HepG2 (cell line): ENCODE data around the gene HSPE1. TPM values are rescaled to one million over a fixed set of nuclear protein-coding genes. Genes with fewer than 3 reads are reported as not detected.

Experiments used
- ATF4 ChIP-seq, 2 experiments: fragments of 450-650 bp in 1 of 2; sonication (generic) in 1 of 2; formaldehyde crosslinking; IDR thresholded peaks; 2 replicates each; pipeline versions ENCODE4 v1.5.0 to v1.8.0; 2020 to 2022; ENCODE audit warnings: mild to moderate bottlenecking in 1 of 2, missing genetic modification reagents in 1 of 2
- CHD4 ChIP-seq: fragments of 200-600 bp; sonication (generic); IDR thresholded peaks from 2 replicates; pipeline ENCODE4 v1.7.0; 2017; ENCODE audit warnings: mild to moderate bottlenecking, low read length, borderline replicate concordance
- ELF4 ChIP-seq: sonication (generic); formaldehyde crosslinking; IDR thresholded peaks from 2 replicates; pipeline ENCODE4 v1.5.0; 2020; ENCODE audit warnings: missing genetic modification reagents, mild to moderate bottlenecking, moderate library complexity, borderline replicate concordance
- FOXP1 ChIP-seq, 2 experiments: fragments of 450-650 bp in 1 of 2; IDR thresholded peaks; 2 replicates each; pipeline ENCODE4 v1.6.1; 2017 to 2018; ENCODE audit warnings: antibody characterized with exemption in 1 of 2
- NCOA2 ChIP-seq: sonication (generic); formaldehyde crosslinking; IDR thresholded peaks from 2 replicates; pipeline ENCODE4 v1.8.0; 2022; ENCODE audit warnings: inconsistent platforms
- RNF2 ChIP-seq: fragments of 450-650 bp; conservative IDR thresholded peaks from 2 replicates; pipeline ENCODE4 v1.6.1; 2016; ENCODE audit warnings: low read depth
- SRY ChIP-seq: sonication (generic); formaldehyde crosslinking; IDR thresholded peaks from 2 replicates; pipeline ENCODE4 v1.8.0; 2022; ENCODE audit warnings: mild to moderate bottlenecking, missing genetic modification reagents
- ZBED4 ChIP-seq: sonication (generic); formaldehyde crosslinking; IDR thresholded peaks from 2 replicates; pipeline ENCODE4 v1.4.0; 2020; ENCODE audit warnings: missing genetic modification reagents, borderline replicate concordance
- ZFAT ChIP-seq: sonication (generic); formaldehyde crosslinking; conservative IDR thresholded peaks from 2 replicates; pipeline ENCODE4 v1.8.1; 2023; ENCODE audit warnings: missing genetic modification reagents, inconsistent platforms
- ZNF12 ChIP-seq: sonication (generic); formaldehyde crosslinking; IDR thresholded peaks from 2 replicates; pipeline ENCODE4 v1.5.0; 2020; ENCODE audit warnings: missing genetic modification reagents
- ZNF142 ChIP-seq: sonication (generic); formaldehyde crosslinking; IDR thresholded peaks from 2 replicates; pipeline ENCODE4 v1.4.0; 2020; ENCODE audit warnings: missing genetic modification reagents
- ZNF710 ChIP-seq: sonication (generic); formaldehyde crosslinking; IDR thresholded peaks from 2 replicates; pipeline ENCODE4 v1.5.0; 2020; ENCODE audit warnings: mild to moderate bottlenecking, missing genetic modification reagents, borderline replicate concordance
- ZNF816 ChIP-seq: sonication (generic); formaldehyde crosslinking; IDR thresholded peaks from 2 replicates; pipeline ENCODE4 v1.8.0; 2022; ENCODE audit warnings: missing genetic modification reagents, mild to moderate bottlenecking, borderline replicate concordance
- ZSCAN25 ChIP-seq: sonication (generic); formaldehyde crosslinking; IDR thresholded peaks from 2 replicates; pipeline ENCODE4 v1.8.0; 2022; ENCODE audit warnings: mild to moderate bottlenecking, missing genetic modification reagents
- polyA plus RNA-seq, 8 experiments: library from polyadenylated mRNA; depleted of rRNA in 3 of 8; stranded (reverse) in 7 of 8; unstranded in 1 of 8; fragments of >200 nt; fragmentation: Illumina TruSeq in 4 of 8; extraction: Trizol in 4 of 8; gene quantifications; 2 replicates each; pipeline versions ENCODE4 v1.2.1 to v1.2.3, GENCODE V29; 2011 to 2016; ENCODE audit warnings: low read depth in 4 of 8, missing spikeins in 1 of 8, mixed read lengths in 1 of 8; ENCODE audit not compliant: insufficient read depth in 1 of 8
- total RNA-seq, 5 experiments: library from RNA; depleted of rRNA; stranded (reverse); fragments of >200 nt; fragmentation: Illumina TruSeq; extraction: Trizol; gene quantifications; 2 replicates each; pipeline ENCODE4 v1.2.3, GENCODE V29; 2016; ENCODE audit warnings: low read depth in 1 of 5

HSPE1 gene
- total and polyA plus RNA-seq, 2 of the 13 experiments (the other 11 are each of a cell fraction or from before 2014, with no cell fraction given) = 244 to 823 TPM

- TF ChIP-seq ZNF142 (CRISPR knock-in tag) = peak; percentile 94
- TF ChIP-seq RNF2 = peak; percentile 88
- peak; percentile 85 for TF ChIP-seq ZNF710
- peak; percentile 69; the same call in 1 of the 2 replicates for TF ChIP-seq ZNF12 (CRISPR knock-in tag)
- TF ChIP-seq ZSCAN25 (CRISPR knock-in tag) = peak; percentile 74; the same call in 1 of the 2 replicates
- TF ChIP-seq NCOA2 (CRISPR knock-in tag) = peak; percentile 87
- TF ChIP-seq FOXP1 (IDR thresholded peaks at IDR 0.05) = peak; percentile 59; the same call in 1 of the 2 replicates
- TF ChIP-seq FOXP1 (CRISPR knock-in tag; IDR thresholded peaks at IDR 0.05) = peak; percentile 36
- peak; percentile 86 for TF ChIP-seq ZBED4 (CRISPR knock-in tag)
- TF ChIP-seq ZFAT (CRISPR knock-in tag) = 0 out of 2 replicates have a peak, but pooled peaks have one; percentile 0
- TF ChIP-seq ZNF816 (CRISPR knock-in tag) = peak; percentile 97
- TF ChIP-seq ELF4 (CRISPR knock-in tag) = peak; percentile 97
- TF ChIP-seq ATF4 (CRISPR knock-in tag; IDR thresholded peaks at IDR 0.05) = peak in 1 of 2 experiments; percentile 72; a peak in 2 of 4 replicates
- no peak for TF ChIP-seq CHD4
- no peak; the same call in 1 of the 2 replicates for TF ChIP-seq SRY
Observed at GRCh38 chr2:197515739-197516392, 15.7 kb downstream of the HSPE1 start, which contains the start of gene MOB4 (continued).
